ENCODE measurements around the gene SUN5.

DNA sequence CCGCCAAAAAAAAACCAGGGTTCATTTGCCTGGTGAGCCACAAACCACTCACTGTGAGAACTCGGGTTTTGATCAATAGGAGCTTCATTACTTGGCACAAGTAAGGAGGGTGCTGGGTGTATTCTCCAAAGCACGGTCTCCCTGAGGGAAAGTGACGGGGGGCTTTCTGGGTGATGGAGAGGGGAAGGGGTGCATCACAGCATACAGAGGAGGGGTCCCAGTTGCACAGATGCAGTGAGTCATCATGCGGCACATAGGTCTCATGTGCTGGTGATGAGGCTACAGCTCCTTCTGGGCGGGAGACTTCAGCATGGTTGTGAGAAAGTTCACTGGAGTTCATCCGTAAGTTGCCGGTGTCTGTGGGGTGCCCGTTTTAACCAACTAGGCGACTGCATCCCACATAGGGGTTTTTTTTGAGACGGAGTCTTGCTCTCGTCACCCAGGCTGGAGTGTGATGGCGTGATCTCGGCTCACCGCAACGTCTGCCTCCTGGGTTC, 36.2 kb downstream of the SUN5 start:
- no peak for TF ChIP-seq SP1 (IDR thresholded peaks at IDR 0.05)
- TF ChIP-seq, protein P1, sequence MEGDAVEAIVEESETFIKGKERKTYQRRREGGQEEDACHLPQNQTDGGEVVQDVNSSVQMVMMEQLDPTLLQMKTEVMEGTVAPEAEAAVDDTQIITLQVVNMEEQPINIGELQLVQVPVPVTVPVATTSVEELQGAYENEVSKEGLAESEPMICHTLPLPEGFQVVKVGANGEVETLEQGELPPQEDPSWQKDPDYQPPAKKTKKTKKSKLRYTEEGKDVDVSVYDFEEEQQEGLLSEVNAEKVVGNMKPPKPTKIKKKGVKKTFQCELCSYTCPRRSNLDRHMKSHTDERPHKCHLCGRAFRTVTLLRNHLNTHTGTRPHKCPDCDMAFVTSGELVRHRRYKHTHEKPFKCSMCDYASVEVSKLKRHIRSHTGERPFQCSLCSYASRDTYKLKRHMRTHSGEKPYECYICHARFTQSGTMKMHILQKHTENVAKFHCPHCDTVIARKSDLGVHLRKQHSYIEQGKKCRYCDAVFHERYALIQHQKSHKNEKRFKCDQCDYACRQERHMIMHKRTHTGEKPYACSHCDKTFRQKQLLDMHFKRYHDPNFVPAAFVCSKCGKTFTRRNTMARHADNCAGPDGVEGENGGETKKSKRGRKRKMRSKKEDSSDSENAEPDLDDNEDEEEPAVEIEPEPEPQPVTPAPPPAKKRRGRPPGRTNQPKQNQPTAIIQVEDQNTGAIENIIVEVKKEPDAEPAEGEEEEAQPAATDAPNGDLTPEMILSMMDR (IDR thresholded peaks at IDR 0.05; ENCODE audit: low read depth, low read length, missing input control) = no peak
